Measurements from ENCODE around the gene BTLA.

GRCh38 chr3:112505907-112506306 is 6.6 kb upstream of the BTLA start:
- TF ChIP-seq, protein P1, sequence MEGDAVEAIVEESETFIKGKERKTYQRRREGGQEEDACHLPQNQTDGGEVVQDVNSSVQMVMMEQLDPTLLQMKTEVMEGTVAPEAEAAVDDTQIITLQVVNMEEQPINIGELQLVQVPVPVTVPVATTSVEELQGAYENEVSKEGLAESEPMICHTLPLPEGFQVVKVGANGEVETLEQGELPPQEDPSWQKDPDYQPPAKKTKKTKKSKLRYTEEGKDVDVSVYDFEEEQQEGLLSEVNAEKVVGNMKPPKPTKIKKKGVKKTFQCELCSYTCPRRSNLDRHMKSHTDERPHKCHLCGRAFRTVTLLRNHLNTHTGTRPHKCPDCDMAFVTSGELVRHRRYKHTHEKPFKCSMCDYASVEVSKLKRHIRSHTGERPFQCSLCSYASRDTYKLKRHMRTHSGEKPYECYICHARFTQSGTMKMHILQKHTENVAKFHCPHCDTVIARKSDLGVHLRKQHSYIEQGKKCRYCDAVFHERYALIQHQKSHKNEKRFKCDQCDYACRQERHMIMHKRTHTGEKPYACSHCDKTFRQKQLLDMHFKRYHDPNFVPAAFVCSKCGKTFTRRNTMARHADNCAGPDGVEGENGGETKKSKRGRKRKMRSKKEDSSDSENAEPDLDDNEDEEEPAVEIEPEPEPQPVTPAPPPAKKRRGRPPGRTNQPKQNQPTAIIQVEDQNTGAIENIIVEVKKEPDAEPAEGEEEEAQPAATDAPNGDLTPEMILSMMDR (IDR thresholded peaks at IDR 0.05), result no peak
- no peak for TF ChIP-seq POLR2A (IDR thresholded peaks at IDR 0.05)
